H1 (cell line): ENCODE data around the gene PRAMEF6. TPM values are rescaled to one million over a fixed set of nuclear protein-coding genes. Genes with fewer than 3 reads are reported as not detected.
"Not testable (repeated sequence)": the region's sequence is repeated elsewhere in the genome, so short reads cannot be mapped to it uniquely, and the experiment has no call there.

Experiments
- CTCF ChIA-PET: fragments of 300-600 bp; sonication (Branson Sonifier 250); formaldehyde crosslinking; loops from one replicate; lab custom pipeline; 2021; ENCODE audit not compliant: partially characterized antibody; lab: Charles Lee
- POLR2A ChIA-PET: fragments of 300-600 bp; sonication (Branson Sonifier 250); formaldehyde crosslinking; loops from one replicate; lab custom pipeline; 2021; ENCODE audit warnings: inconsistent platforms; ENCODE audit not compliant: partially characterized antibody; lab: Charles Lee
- DNase-seq, 2 experiments: peaks; one replicate each; pipeline versions ENCODE4 v3.0.0 to v3.0.0-alpha.2; 2010 to 2022; ENCODE audit warnings: low spot score in 2 of 2, low read depth in 1 of 2, mixed read lengths in 1 of 2
- FAIRE-seq: peaks from 2 replicates; lab custom pipeline; 2011; peaks lifted over from hg19 to GRCh38; lab: Jason Lieb, UNC
- H2AFZ ChIP-seq: 2 replicates; pipeline ENCODE4 v1.8.1; 2012; ENCODE audit warnings: low read length, inconsistent platforms
- H2AK5ac ChIP-seq: 2 replicates; pipeline ENCODE4 v1.6.1; 2013; ENCODE audit warnings: low read depth, low read length
- H2BK120ac ChIP-seq: replicated peaks from 2 replicates; pipeline ENCODE3; 2013; ENCODE audit warnings: low read depth, low read length, inconsistent platforms
- H2BK12ac ChIP-seq: 2 replicates; pipeline ENCODE4 v1.6.1; 2013; ENCODE audit warnings: low read depth, low read length
- H2BK15ac ChIP-seq: 2 replicates; pipeline ENCODE4 v1.6.1; 2013; ENCODE audit warnings: low read length
- H2BK20ac ChIP-seq: 2 replicates; pipeline ENCODE4 v1.6.1; 2013; ENCODE audit warnings: low read length
- H2BK5ac ChIP-seq: 2 replicates; pipeline ENCODE4 v1.6.1; 2013; ENCODE audit warnings: low read depth, low read length
- H3K14ac ChIP-seq: 2 replicates; pipeline ENCODE4 v1.6.1; 2013; ENCODE audit warnings: inconsistent platforms; ENCODE audit not compliant: insufficient read length
- H3K18ac ChIP-seq: 2 replicates; pipeline ENCODE4 v1.6.1; 2013; ENCODE audit warnings: low read length; ENCODE audit errors: extremely low read depth
- H3K23ac ChIP-seq: 2 replicates; pipeline ENCODE4 v1.6.1; 2013; ENCODE audit warnings: inconsistent platforms; ENCODE audit not compliant: insufficient read length
- H3K23me2 ChIP-seq: 2 replicates; pipeline ENCODE4 v1.6.1; 2013; ENCODE audit warnings: low read depth, low read length
- H3K27ac ChIP-seq: 2 replicates; pipeline ENCODE4 v1.6.1; 2011; ENCODE audit warnings: low read depth, low read length, inconsistent platforms
- H3K27me3 ChIP-seq, 4 experiments: replicated peaks in 1 of 4; 1 replicate in 1 of 4; 2 replicates in 3 of 4; pipeline versions ENCODE4 v1.6.1 to v1.8.1; 2011 to 2013; ENCODE audit warnings: low read length in 3 of 4, mild to moderate bottlenecking in 3 of 4, inconsistent platforms in 2 of 4, mixed read lengths in 2 of 4, moderate library complexity in 1 of 4; ENCODE audit not compliant: control insufficient read depth in 3 of 4, insufficient read depth in 3 of 4; ENCODE audit errors: extremely low read depth in 1 of 4
- H3K36me3 ChIP-seq, 4 experiments: 2 replicates each; pipeline versions ENCODE4 v1.6.1 to v1.8.1; 2011 to 2013; ENCODE audit warnings: mild to moderate bottlenecking in 4 of 4, low read length in 3 of 4, moderate library complexity in 2 of 4, control low read depth in 1 of 4, inconsistent platforms in 1 of 4; ENCODE audit not compliant: insufficient read depth in 4 of 4, control insufficient read depth in 2 of 4
- H3K4ac ChIP-seq: replicated peaks from 2 replicates; pipeline ENCODE3; 2013; ENCODE audit warnings: low read length, low read depth, mixed read lengths, inconsistent platforms; ENCODE audit not compliant: insufficient read length
- H3K4me1 ChIP-seq, 4 experiments: replicated peaks in 1 of 4; 1 replicate in 1 of 4; 2 replicates in 3 of 4; pipeline versions ENCODE4 v1.6.1 to v1.8.1; 2011 to 2013; ENCODE audit warnings: low read length in 3 of 4, inconsistent platforms in 2 of 4, mixed read lengths in 1 of 4; ENCODE audit not compliant: insufficient read depth in 4 of 4, control insufficient read depth in 3 of 4
- H3K4me2 ChIP-seq, 2 experiments: 2 replicates each; pipeline versions ENCODE4 v1.6.1 to v1.8.1; 2011 to 2013; ENCODE audit warnings: low read depth in 2 of 2, low read length in 2 of 2, control low read depth in 1 of 2, inconsistent platforms in 1 of 2, mild to moderate bottlenecking in 1 of 2; ENCODE audit not compliant: insufficient read depth in 1 of 2
- H3K4me3 ChIP-seq, 4 experiments: fragments of 200-600, 300-600 bp in 1 of 4; sonication (generic), shearing (Covaris generic), sonication (Bioruptor Twin) in 1 of 4; 2 replicates each; pipeline versions ENCODE4 v1.5.1 to v1.8.1; 2011 to 2016; ENCODE audit warnings: low read length in 4 of 4, low read depth in 3 of 4, control low read depth in 2 of 4, inconsistent platforms in 2 of 4, mild to moderate bottlenecking in 2 of 4, mixed read lengths in 1 of 4, moderate library complexity in 1 of 4; ENCODE audit not compliant: insufficient read depth in 2 of 4; ENCODE audit errors: extremely low read depth in 1 of 4
- H3K56ac ChIP-seq: replicated peaks from 2 replicates; pipeline ENCODE3; 2013; ENCODE audit warnings: low read depth, mild to moderate bottlenecking, mixed read lengths, low read length, inconsistent platforms; ENCODE audit not compliant: insufficient read length
- H3K79me1 ChIP-seq: 2 replicates; pipeline ENCODE4 v1.6.1; 2013; ENCODE audit warnings: low read depth, low read length, control low read depth
- H3K79me2 ChIP-seq, 2 experiments: 2 replicates each; pipeline versions ENCODE4 v1.6.1 to v1.8.1; 2012 to 2013; ENCODE audit warnings: low read length in 2 of 2, mild to moderate bottlenecking in 2 of 2, inconsistent platforms in 1 of 2; ENCODE audit not compliant: insufficient read depth in 2 of 2, control insufficient read depth in 1 of 2
- H3K9ac ChIP-seq, 4 experiments: replicated peaks in 1 of 4; 1 replicate in 1 of 4; 2 replicates in 3 of 4; pipeline versions ENCODE4 v1.6.1 to v1.8.1; 2011 to 2013; ENCODE audit warnings: low read depth in 3 of 4, low read length in 3 of 4, control low read depth in 2 of 4, mild to moderate bottlenecking in 2 of 4, moderate library complexity in 2 of 4, inconsistent platforms in 1 of 4; ENCODE audit errors: extremely low read depth in 1 of 4
- H3K9me3 ChIP-seq, 2 experiments: 2 replicates each; pipeline versions ENCODE4 v1.6.1 to v1.8.1; 2012 to 2013; ENCODE audit warnings: mild to moderate bottlenecking in 2 of 2, moderate library complexity in 2 of 2, control low read depth in 1 of 2, inconsistent platforms in 1 of 2, low read depth in 1 of 2, low read length in 1 of 2, mixed read lengths in 1 of 2; ENCODE audit not compliant: insufficient read depth in 2 of 2
- H4K20me1 ChIP-seq, 2 experiments: replicated peaks in 1 of 2; 2 replicates each; pipeline versions ENCODE3 to v1.8.1; 2011 to 2013; ENCODE audit warnings: inconsistent platforms in 2 of 2, low read length in 2 of 2, mild to moderate bottlenecking in 1 of 2; ENCODE audit not compliant: insufficient read depth in 2 of 2, control insufficient read depth in 1 of 2
- H4K5ac ChIP-seq: 2 replicates; pipeline ENCODE4 v1.6.1; 2013; ENCODE audit warnings: low read length, low read depth, mixed read lengths, inconsistent platforms; ENCODE audit not compliant: insufficient read length
- H4K8ac ChIP-seq: 2 replicates; pipeline ENCODE4 v1.8.0; 2013; ENCODE audit warnings: mild to moderate bottlenecking, moderate library complexity, low read length, inconsistent platforms; ENCODE audit not compliant: insufficient read depth; ENCODE audit errors: extremely low read depth
- H4K91ac ChIP-seq: replicated peaks from 2 replicates; pipeline ENCODE3; 2013; ENCODE audit warnings: low read length, mixed read lengths, inconsistent platforms; ENCODE audit not compliant: insufficient read length
- WGBS, 2 experiments: shearing (Covaris generic) in 1 of 2; methylation state at CpG; one replicate each; pipeline versions ENCODE4 v1.1.6 to v1.1.7; 2013 to 2015; ENCODE audit warnings: low lambda C conversion rate in 2 of 2, mixed read lengths in 2 of 2, inconsistent platforms in 1 of 2, low coverage in 1 of 2, missing lambda C conversion rate in 1 of 2; ENCODE audit not compliant: insufficient replicate concordance in 2 of 2, insufficient coverage in 1 of 2, insufficient read length in 1 of 2; ENCODE audit errors: extremely low coverage in 1 of 2, missing lambda C conversion rate in 1 of 2; 5-methylcytosine and 5-hydroxymethylcytosine counted together
- polyA plus RNA-seq, 7 experiments: library from polyadenylated mRNA; depleted of rRNA in 3 of 7; stranded (reverse) in 5 of 7; unstranded in 2 of 7; fragments of >200 nt in 5 of 7; fragments of 200-250 nt in 2 of 7; gene quantifications; 1 replicate in 5 of 7; 2 replicates in 1 of 7; 4 replicates in 1 of 7; pipeline versions ENCODE4 v1.2.1 to v1.2.3, GENCODE V29; 2011 to 2013; ENCODE audit warnings: missing spikeins in 2 of 7, mixed read lengths in 2 of 7
- total RNA-seq: library from RNA; stranded (reverse); fragmentation: NEBNext Ultra II Directional; extraction: Animal tissue kit (Norgen Biotek cat#: 25700); gene quantifications from 2 replicates; pipeline ENCODE4 v1.2.1, GENCODE V29; 2021

The PRAMEF6 gene
- total and polyA plus RNA-seq, 2 of the 8 experiments (the other 6 are each of a cell fraction or from before 2014, with no cell fraction given): not detected

DNA sequence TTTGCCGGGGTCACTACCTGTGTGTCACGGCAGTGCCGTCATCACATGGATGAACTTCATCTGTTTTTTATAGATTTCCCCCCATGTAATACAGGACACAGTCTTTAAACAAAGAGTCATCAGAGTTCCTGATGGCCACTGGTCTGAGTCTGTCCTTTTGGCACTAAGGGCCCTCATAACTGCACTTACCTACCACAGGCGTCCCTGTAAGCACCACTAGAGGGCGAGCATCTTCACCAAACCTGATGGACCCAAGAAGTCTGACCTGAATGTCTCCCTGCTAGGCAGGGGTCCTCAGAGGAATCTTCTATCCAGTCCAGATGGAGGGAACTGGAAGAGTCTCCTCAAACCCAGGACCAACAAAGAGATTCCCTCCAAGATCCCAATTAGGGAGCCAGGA is 23.0 kb downstream of the PRAMEF6 start:
- FAIRE-seq, CTCF ChIA-PET, H2BK12ac ChIP-seq, H3K18ac ChIP-seq, H3K9ac ChIP-seq, H3K36me3 ChIP-seq, H3K14ac ChIP-seq, H3K9me3 ChIP-seq, H3K4me2 ChIP-seq, H2BK120ac ChIP-seq, H3K79me2 ChIP-seq, H2AK5ac ChIP-seq, H4K8ac ChIP-seq, DNase-seq, H2BK5ac ChIP-seq, POLR2A ChIA-PET, H2BK20ac ChIP-seq, H4K91ac ChIP-seq, H2AFZ ChIP-seq, H3K27ac ChIP-seq, H3K23ac ChIP-seq, H3K4me1 ChIP-seq, H3K79me1 ChIP-seq, H3K27me3 ChIP-seq, H3K4ac ChIP-seq, H3K23me2 ChIP-seq, H3K4me3 ChIP-seq, H2BK15ac ChIP-seq, H4K5ac ChIP-seq, H4K20me1 ChIP-seq, H3K56ac ChIP-seq: not testable (repeated sequence)
- WGBS, 2 experiments: 58% methylated on average over 4 of the region's 5 CpGs; no CpG with 5 or more reads in 1 of the 2 experiments

DNA sequence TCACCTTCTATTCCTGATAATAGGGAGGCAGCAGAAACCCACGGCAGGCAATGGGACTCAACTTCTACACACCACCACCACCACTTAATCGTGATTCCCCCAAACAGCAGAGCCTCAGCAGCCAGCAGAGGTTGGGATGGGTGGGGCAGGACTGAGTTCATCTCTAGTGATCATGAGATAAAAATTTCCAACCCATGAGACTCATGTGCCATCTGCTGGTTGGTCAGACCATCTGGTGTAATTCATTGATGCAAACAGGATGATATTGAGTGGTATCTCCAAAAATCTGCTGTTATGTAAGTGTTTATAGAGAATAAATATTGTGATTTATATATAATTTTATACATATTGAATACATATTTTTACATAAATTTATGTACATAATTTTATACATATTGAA is 25.6 kb downstream of the PRAMEF6 start:
- H3K4me3 ChIP-seq, H4K20me1 ChIP-seq, H3K9ac ChIP-seq, H3K14ac ChIP-seq, H3K79me1 ChIP-seq, H3K79me2 ChIP-seq, H2BK5ac ChIP-seq, H2BK12ac ChIP-seq, H3K4me2 ChIP-seq, H2BK15ac ChIP-seq, POLR2A ChIA-PET, DNase-seq, H3K36me3 ChIP-seq, H3K27me3 ChIP-seq, H4K8ac ChIP-seq, CTCF ChIA-PET, H2AFZ ChIP-seq, H4K91ac ChIP-seq, H3K4me1 ChIP-seq, FAIRE-seq, H3K23me2 ChIP-seq, H2AK5ac ChIP-seq, H2BK20ac ChIP-seq, H3K23ac ChIP-seq, H3K4ac ChIP-seq, H3K56ac ChIP-seq, H3K27ac ChIP-seq, H4K5ac ChIP-seq, H2BK120ac ChIP-seq, H3K18ac ChIP-seq: not testable (repeated sequence)
- peaks cover 0 to 11% of the 10 kb centered on the region in 2 experiments; a peak in 2 of 4 replicates for H3K9me3 ChIP-seq
- 89% methylated on average over 2 of the region's 2 CpGs; no CpG with 5 or more reads in 1 of the 2 experiments for WGBS, 2 experiments
